Esophagus muscularis mucosa (tissue), 4 donors: ENCODE measurements around the gene WDR59. TPM values are rescaled to one million over a fixed set of nuclear protein-coding genes. Genes with fewer than 3 reads are reported as not detected.

Experiments used
- DNase-seq: peaks from one replicate; pipeline ENCODE4 v3.0.0-alpha.2; 2017; ENCODE audit errors: extremely low spot score
- H3K27ac ChIP-seq, 4 donors: fragments of 200-600 bp; sonication (generic); replicated peaks in 1 of 4; 1 replicate in 3 of 4; 2 replicates in 1 of 4; pipeline ENCODE4 v1.5.1; 2016 to 2019; ENCODE audit warnings: mild to moderate bottlenecking in 1 of 4
- H3K27me3 ChIP-seq, 4 donors: fragments of 200-600 bp; sonication (generic); one replicate each; pipeline versions ENCODE4 v1.5.1 to v1.6.0; 2016 to 2019
- H3K36me3 ChIP-seq, 4 donors: fragments of 200-600 bp; sonication (generic); one replicate each; pipeline ENCODE4 v1.5.1; 2016 to 2019
- H3K4me1 ChIP-seq, 4 donors: fragments of 200-600 bp; sonication (generic); one replicate each; pipeline ENCODE4 v1.5.1; 2016 to 2019
- H3K4me3 ChIP-seq, 4 donors: fragments of 200-600 bp; sonication (generic); 1 replicate in 2 of 4; 2 replicates in 2 of 4; pipeline ENCODE4 v1.5.1; 2016 to 2019; ENCODE audit warnings: mild to moderate bottlenecking in 4 of 4, moderate library complexity in 1 of 4
- H3K9me3 ChIP-seq, 4 donors: fragments of 200-600 bp; sonication (generic); 1 replicate in 3 of 4; 2 replicates in 1 of 4; pipeline ENCODE4 v1.5.1; 2016 to 2019
- CTCF ChIP-seq, 3 experiments: fragments of 200-600 bp in 2 of 3; fragments of 450-650 bp in 1 of 3; sonication (generic) in 2 of 3; IDR thresholded peaks; one replicate each; pipeline ENCODE4 v1.5.1; 2017 to 2019; ENCODE audit warnings: antibody characterized with exemption in 3 of 3, mild to moderate bottlenecking in 2 of 3, moderate library complexity in 1 of 3
- EP300 ChIP-seq: sonication (generic); formaldehyde crosslinking; IDR thresholded peaks from one replicate; pipeline ENCODE4 v1.6.1; 2017; ENCODE audit warnings: antibody characterized with exemption
- POLR2A ChIP-seq: fragments of 450-650 bp; IDR thresholded peaks from one replicate; pipeline ENCODE4 v1.6.1; 2017; ENCODE audit warnings: antibody characterized with exemption, moderate library complexity, mild to moderate bottlenecking, low read depth
- POLR2AphosphoS5 ChIP-seq, 2 donors: sonication (generic); formaldehyde crosslinking; IDR thresholded peaks; one replicate each; pipeline ENCODE4 v1.6.1; 2017; ENCODE audit warnings: antibody characterized with exemption in 2 of 2
- WGBS: methylation state at CpG from one replicate; pipeline ENCODE4 v1.1.5; 2018; 5-methylcytosine and 5-hydroxymethylcytosine counted together
- intact Hi-C: fragments of 100-400 bp; cut with DNase I; formaldehyde crosslinking; loops from one replicate; pipeline ENCODE4 v1.15.1; 2023
- total RNA-seq, 4 donors: library from RNA; depleted of rRNA; stranded (reverse); fragments of >200 nt; gene quantifications; one replicate each; pipeline versions ENCODE4 v1.1.0 to v1.2.1, GENCODE V29; 2016

Gene WDR59
- total RNA-seq, 4 donors from 2014 or later, result 15.7 to 27.2 (median 18.6) TPM

- TF ChIP-seq POLR2AphosphoS5 (IDR thresholded peaks at IDR 0.05), result no peak
- no peak for TF ChIP-seq EP300
- TF ChIP-seq POLR2A, result no peak
- no peak for TF ChIP-seq CTCF (IDR thresholded peaks at IDR 0.05)
- no peaks in the 10 kb centered on the region for H3K27me3 ChIP-seq
- no peak for DNase-seq
- WGBS, result 74% methylated on average over 4 of the region's 4 CpGs
- H3K36me3 ChIP-seq, result no peaks in the 10 kb centered on the region
- intact Hi-C loops, result no loop called here
- H3K9me3 ChIP-seq, result no peaks in the 10 kb centered on the region
- H3K27ac ChIP-seq, result no peak overlapping the region
- H3K4me3 ChIP-seq, result no peak overlapping the region
- no peaks in the 10 kb centered on the region for H3K4me1 ChIP-seq
These were observed 132.4 kb downstream of the WDR59 start for GRCh38 chr16:74852500-74852875.

GRCh38 chr16:74850027-74850426 lies 134.9 kb downstream of the WDR59 start:
- Histone ChIP-seq H3K27ac (no peak overlapping the region), H3K4me1 (no peaks in the 10 kb centered on the region), H3K36me3 (no peaks in the 10 kb centered on the region), H3K4me3 (no peak overlapping the region), H3K9me3 (no peaks in the 10 kb centered on the region), H3K27me3 (no peaks in the 10 kb centered on the region)
- intact Hi-C loops, result no loop called here
- 83% methylated on average over 7 of the region's 7 CpGs for WGBS
- DNase-seq, result no peak
- TF ChIP-seq POLR2AphosphoS5 (IDR thresholded peaks at IDR 0.05) (no peak), CTCF (IDR thresholded peaks at IDR 0.05) (no peak), EP300 (no peak), POLR2A (no peak)

- Histone ChIP-seq H3K4me1 (peaks cover 0 to 4% (median under 1%) of the 10 kb centered on the region in 4 donors), H3K27ac (no peak overlapping the region), H3K36me3 (no peaks in the 10 kb centered on the region), H3K4me3 (no peak overlapping the region), H3K27me3 (no peaks in the 10 kb centered on the region), H3K9me3 (no peaks in the 10 kb centered on the region)
- no peak for DNase-seq
- TF ChIP-seq POLR2AphosphoS5 (IDR thresholded peaks at IDR 0.05) (no peak), EP300 (no peak), CTCF (IDR thresholded peaks at IDR 0.05) (no peak), POLR2A (no peak)
- intact Hi-C loops, result no loop called here
- WGBS, result 93% methylated on average over 1 of the region's 1 CpG
These were observed 137.7 kb downstream of the WDR59 start for GRCh38 chr16:74847202-74847601.

GRCh38 chr16:74846714-74847113 lies 138.2 kb downstream of the WDR59 start:
- intact Hi-C loops, result no loop called here
- H3K27ac ChIP-seq, result no peak overlapping the region
- peaks cover 0 to 8% (median 3%) of the 10 kb centered on the region in 4 donors for H3K4me1 ChIP-seq
- H3K36me3 ChIP-seq, result no peaks in the 10 kb centered on the region
- H3K4me3 ChIP-seq, result no peak overlapping the region
- H3K27me3 ChIP-seq, result no peaks in the 10 kb centered on the region
- WGBS, result 93% methylated on average over 4 of the region's 4 CpGs
- H3K9me3 ChIP-seq, result no peaks in the 10 kb centered on the region
- TF ChIP-seq POLR2A, result no peak
- TF ChIP-seq POLR2AphosphoS5 (IDR thresholded peaks at IDR 0.05), result no peak
- no peak for TF ChIP-seq EP300
- no peak for TF ChIP-seq CTCF (IDR thresholded peaks at IDR 0.05)
- DNase-seq, result no peak
